SK-N-SH (cell line): ENCODE results near the gene PIEZO2.

ENCODE experiments used
- EP300 ChIP-seq, 2 experiments: IDR thresholded peaks; 2 replicates each; pipeline versions ENCODE4 v1.4.0 to v1.6.1; 2012; ENCODE audit warnings: borderline replicate concordance in 1 of 2, low read depth in 1 of 2, low read length in 1 of 2
- MXI1 ChIP-seq: IDR thresholded peaks from 2 replicates; pipeline ENCODE4 v1.6.1; 2012; ENCODE audit warnings: mild to moderate bottlenecking, low read depth, low read length, improper control_type of control experiment
- PBX3 ChIP-seq: IDR thresholded peaks from 2 replicates; pipeline ENCODE4; 2012
- RAD21 ChIP-seq: IDR thresholded peaks from 2 replicates; pipeline ENCODE4 v1.6.1; 2012; ENCODE audit warnings: mild to moderate bottlenecking, low read length
- RFX5 ChIP-seq: IDR thresholded peaks from 2 replicates; pipeline ENCODE4 v1.6.1; 2012; ENCODE audit warnings: mild to moderate bottlenecking, improper control_type of control experiment, low read length
- RXRA ChIP-seq: IDR thresholded peaks from 2 replicates; pipeline ENCODE4 v1.4.0; 2012; ENCODE audit warnings: low read depth, mild to moderate bottlenecking, borderline replicate concordance
- TEAD4 ChIP-seq: IDR thresholded peaks from 2 replicates; pipeline ENCODE4 v1.4.0; 2012; ENCODE audit warnings: mild to moderate bottlenecking, borderline replicate concordance; ENCODE audit not compliant: insufficient read depth
- YY1 ChIP-seq: IDR thresholded peaks from 2 replicates; pipeline ENCODE4 v1.4.0; 2012; ENCODE audit warnings: low read depth, mild to moderate bottlenecking
- TF ChIP-seq, protein P1 (sequence below): fragments of 200-600 bp; sonication (generic); IDR thresholded peaks from 2 replicates; pipeline ENCODE4 v1.6.1; 2017; ENCODE audit warnings: antibody characterized with exemption, mild to moderate bottlenecking, moderate library complexity
- TF ChIP-seq, protein P2 (sequence below): IDR thresholded peaks from 2 replicates; pipeline ENCODE4 v1.6.1; 2012; ENCODE audit warnings: mild to moderate bottlenecking, low read depth, low read length, moderate library complexity
- TF ChIP-seq, protein P3 (sequence below): IDR thresholded peaks from 2 replicates; pipeline ENCODE4 v1.4.0; 2012; ENCODE audit warnings: low read depth, borderline replicate concordance

GRCh38 chr18:10671441-10671840 lies 477.9 kb downstream of the PIEZO2 start:
- TF ChIP-seq, protein P1, sequence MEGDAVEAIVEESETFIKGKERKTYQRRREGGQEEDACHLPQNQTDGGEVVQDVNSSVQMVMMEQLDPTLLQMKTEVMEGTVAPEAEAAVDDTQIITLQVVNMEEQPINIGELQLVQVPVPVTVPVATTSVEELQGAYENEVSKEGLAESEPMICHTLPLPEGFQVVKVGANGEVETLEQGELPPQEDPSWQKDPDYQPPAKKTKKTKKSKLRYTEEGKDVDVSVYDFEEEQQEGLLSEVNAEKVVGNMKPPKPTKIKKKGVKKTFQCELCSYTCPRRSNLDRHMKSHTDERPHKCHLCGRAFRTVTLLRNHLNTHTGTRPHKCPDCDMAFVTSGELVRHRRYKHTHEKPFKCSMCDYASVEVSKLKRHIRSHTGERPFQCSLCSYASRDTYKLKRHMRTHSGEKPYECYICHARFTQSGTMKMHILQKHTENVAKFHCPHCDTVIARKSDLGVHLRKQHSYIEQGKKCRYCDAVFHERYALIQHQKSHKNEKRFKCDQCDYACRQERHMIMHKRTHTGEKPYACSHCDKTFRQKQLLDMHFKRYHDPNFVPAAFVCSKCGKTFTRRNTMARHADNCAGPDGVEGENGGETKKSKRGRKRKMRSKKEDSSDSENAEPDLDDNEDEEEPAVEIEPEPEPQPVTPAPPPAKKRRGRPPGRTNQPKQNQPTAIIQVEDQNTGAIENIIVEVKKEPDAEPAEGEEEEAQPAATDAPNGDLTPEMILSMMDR, result no peak
- TF ChIP-seq RAD21, result no peak
- TF ChIP-seq, protein P2, sequence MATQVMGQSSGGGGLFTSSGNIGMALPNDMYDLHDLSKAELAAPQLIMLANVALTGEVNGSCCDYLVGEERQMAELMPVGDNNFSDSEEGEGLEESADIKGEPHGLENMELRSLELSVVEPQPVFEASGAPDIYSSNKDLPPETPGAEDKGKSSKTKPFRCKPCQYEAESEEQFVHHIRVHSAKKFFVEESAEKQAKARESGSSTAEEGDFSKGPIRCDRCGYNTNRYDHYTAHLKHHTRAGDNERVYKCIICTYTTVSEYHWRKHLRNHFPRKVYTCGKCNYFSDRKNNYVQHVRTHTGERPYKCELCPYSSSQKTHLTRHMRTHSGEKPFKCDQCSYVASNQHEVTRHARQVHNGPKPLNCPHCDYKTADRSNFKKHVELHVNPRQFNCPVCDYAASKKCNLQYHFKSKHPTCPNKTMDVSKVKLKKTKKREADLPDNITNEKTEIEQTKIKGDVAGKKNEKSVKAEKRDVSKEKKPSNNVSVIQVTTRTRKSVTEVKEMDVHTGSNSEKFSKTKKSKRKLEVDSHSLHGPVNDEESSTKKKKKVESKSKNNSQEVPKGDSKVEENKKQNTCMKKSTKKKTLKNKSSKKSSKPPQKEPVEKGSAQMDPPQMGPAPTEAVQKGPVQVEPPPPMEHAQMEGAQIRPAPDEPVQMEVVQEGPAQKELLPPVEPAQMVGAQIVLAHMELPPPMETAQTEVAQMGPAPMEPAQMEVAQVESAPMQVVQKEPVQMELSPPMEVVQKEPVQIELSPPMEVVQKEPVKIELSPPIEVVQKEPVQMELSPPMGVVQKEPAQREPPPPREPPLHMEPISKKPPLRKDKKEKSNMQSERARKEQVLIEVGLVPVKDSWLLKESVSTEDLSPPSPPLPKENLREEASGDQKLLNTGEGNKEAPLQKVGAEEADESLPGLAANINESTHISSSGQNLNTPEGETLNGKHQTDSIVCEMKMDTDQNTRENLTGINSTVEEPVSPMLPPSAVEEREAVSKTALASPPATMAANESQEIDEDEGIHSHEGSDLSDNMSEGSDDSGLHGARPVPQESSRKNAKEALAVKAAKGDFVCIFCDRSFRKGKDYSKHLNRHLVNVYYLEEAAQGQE, result no peak
- TF ChIP-seq RFX5, result no peak
- TF ChIP-seq PBX3, result no peak
- TF ChIP-seq RXRA, result no peak
- TF ChIP-seq, protein P3, sequence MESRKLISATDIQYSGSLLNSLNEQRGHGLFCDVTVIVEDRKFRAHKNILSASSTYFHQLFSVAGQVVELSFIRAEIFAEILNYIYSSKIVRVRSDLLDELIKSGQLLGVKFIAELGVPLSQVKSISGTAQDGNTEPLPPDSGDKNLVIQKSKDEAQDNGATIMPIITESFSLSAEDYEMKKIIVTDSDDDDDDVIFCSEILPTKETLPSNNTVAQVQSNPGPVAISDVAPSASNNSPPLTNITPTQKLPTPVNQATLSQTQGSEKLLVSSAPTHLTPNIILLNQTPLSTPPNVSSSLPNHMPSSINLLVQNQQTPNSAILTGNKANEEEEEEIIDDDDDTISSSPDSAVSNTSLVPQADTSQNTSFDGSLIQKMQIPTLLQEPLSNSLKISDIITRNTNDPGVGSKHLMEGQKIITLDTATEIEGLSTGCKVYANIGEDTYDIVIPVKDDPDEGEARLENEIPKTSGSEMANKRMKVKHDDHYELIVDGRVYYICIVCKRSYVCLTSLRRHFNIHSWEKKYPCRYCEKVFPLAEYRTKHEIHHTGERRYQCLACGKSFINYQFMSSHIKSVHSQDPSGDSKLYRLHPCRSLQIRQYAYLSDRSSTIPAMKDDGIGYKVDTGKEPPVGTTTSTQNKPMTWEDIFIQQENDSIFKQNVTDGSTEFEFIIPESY, result no peak
- no peak for TF ChIP-seq TEAD4
- no peak for TF ChIP-seq YY1
- no peak for TF ChIP-seq EP300 (IDR thresholded peaks at IDR 0.05; ENCODE audit: borderline replicate concordance in 1 of 2, low read depth in 1 of 2, low read length in 1 of 2)
- TF ChIP-seq MXI1, result no peak
